GM21367 (cell line): ENCODE data around the gene TMEM91.
A peak's percentile ranks its signal among the peaks of the same experiment; 100 is the strongest.
"Not testable (repeated sequence)": the region's sequence is repeated elsewhere in the genome, so short reads cannot be mapped to it uniquely, and the experiment has no call there.

Experiments
- ATAC-seq: cut with Tn5 transposase; IDR thresholded peaks from one replicate; pipeline ENCODE4 v1.9.1; 2021; ENCODE audit not compliant: unreplicated experiment

Gene TMEM91

GRCh38 chr19:41373993-41374392, 2.3 kb upstream of the TMEM91 start:
- ATAC-seq: no peak

- ATAC-seq: no peak
Observed at GRCh38 chr19:41376998-41377365, 649 bp downstream of the TMEM91 start.

- no peak for ATAC-seq
Observed at GRCh38 chr19:41377977-41378709, 1.8 kb downstream of the TMEM91 start.

GRCh38 chr19:41381536-41381935, 5.2 kb downstream of the TMEM91 start:
- ATAC-seq: not testable (repeated sequence)

GRCh38 chr19:41384351-41384750, 8.0 kb downstream of the TMEM91 start:
- no peak for ATAC-seq

GRCh38 chr19:41386442-41386841, 10.1 kb downstream of the TMEM91 start:
- ATAC-seq: no peak

- no peak for ATAC-seq
Observed at GRCh38 chr19:41391618-41392017, 15.3 kb downstream of the TMEM91 start.

- no peak for ATAC-seq
Observed at GRCh38 chr19:41392775-41393174, 16.4 kb downstream of the TMEM91 start.

GRCh38 chr19:41395355-41395754, 19.0 kb downstream of the TMEM91 start:
- no peak for ATAC-seq

GRCh38 chr19:41397086-41398049, 21.0 kb downstream of the TMEM91 start, which contains the start of the genes BCKDHA and EXOSC5:
TSS of gene BCKDHA (plus strand) at chr19:41397818. CDS start at chr19:41397828, 10 bp downstream.
TSS of gene EXOSC5 (minus strand) at chr19:41397359. CDS start at chr19:41397328, 31 bp downstream.
- peak; percentile 62 for ATAC-seq

GRCh38 chr19:41398050-41398418, 21.7 kb downstream of the TMEM91 start:
- ATAC-seq: no peak

- ATAC-seq: no peak
Observed at GRCh38 chr19:41398598-41398997, 22.3 kb downstream of the TMEM91 start.

- no peak for ATAC-seq
Observed at GRCh38 chr19:41399091-41399490, 22.8 kb downstream of the TMEM91 start.

- no peak for ATAC-seq
Observed at GRCh38 chr19:41399525-41399924, 23.2 kb downstream of the TMEM91 start.

- no peak for ATAC-seq
Observed at GRCh38 chr19:41401483-41401882, 25.1 kb downstream of the TMEM91 start.

- ATAC-seq: no peak
Observed at GRCh38 chr19:41402010-41402409, 25.7 kb downstream of the TMEM91 start.

GRCh38 chr19:41403181-41403970, 27.0 kb downstream of the TMEM91 start:
- ATAC-seq: no peak

GRCh38 chr19:41405776-41406175, 29.4 kb downstream of the TMEM91 start:
- no peak for ATAC-seq

- no peak for ATAC-seq
Observed at GRCh38 chr19:41407271-41407670, 30.9 kb downstream of the TMEM91 start.

- no peak for ATAC-seq
Observed at GRCh38 chr19:41408256-41408655, 31.9 kb downstream of the TMEM91 start.

- not testable (repeated sequence) for ATAC-seq
Observed at GRCh38 chr19:41408846-41409245, 32.5 kb downstream of the TMEM91 start.
